ENCODE measurements around the gene SLC26A2.
A peak's percentile ranks its signal among the peaks of the same experiment; 100 is the strongest.

The SLC26A2 gene

GRCh38 chr5:149930043-149930748 lies 30.4 kb upstream of the SLC26A2 start:
- WGBS (ENCODE audit: extremely low coverage, insufficient coverage, low lambda C conversion rate), result no CpG with 5 or more reads among the region's 6 CpGs
- no peak overlapping the region for H2BK120ac ChIP-seq (ENCODE audit: low read depth, low read length)
- no peak overlapping the region for H3K27ac ChIP-seq (ENCODE audit: low read depth, low read length)
- H3K36me3 ChIP-seq (ENCODE audit: control insufficient read depth, insufficient read depth, low read length), result no peaks in the 10 kb centered on the region
- H2BK5ac ChIP-seq (ENCODE audit: low read length), result no peak overlapping the region
- H3K56ac ChIP-seq (ENCODE audit: low read length), result no peak overlapping the region
- H3K79me1 ChIP-seq (ENCODE audit: low read length), result no peaks in the 10 kb centered on the region
- no peak overlapping the region for H2BK15ac ChIP-seq (replicated peaks; ENCODE audit: low read depth)
- H3K79me2 ChIP-seq (ENCODE audit: control insufficient read depth, insufficient read depth, low read length), result no peaks in the 10 kb centered on the region
- no peak overlapping the region for H3K18ac ChIP-seq (ENCODE audit: low read length)
- no peak overlapping the region for H3K23ac ChIP-seq (ENCODE audit: low read length)
- no peak overlapping the region for H3K4me3 ChIP-seq (ENCODE audit: low read length)
- DNase-seq, result no peak
- H3K27me3 ChIP-seq (ENCODE audit: insufficient read depth, low read length, poor library complexity), result no peaks in the 10 kb centered on the region
- no peak overlapping the region for H3K4me2 ChIP-seq (ENCODE audit: low read length)
- no peak overlapping the region for H3K4ac ChIP-seq (ENCODE audit: low read depth, low read length)
- no peaks in the 10 kb centered on the region for H3K4me1 ChIP-seq (ENCODE audit: control insufficient read depth, low read depth, low read length)
- no peak overlapping the region for H4K5ac ChIP-seq (ENCODE audit: low read length)
- H2AK5ac ChIP-seq (ENCODE audit: low read length), result no peak overlapping the region
- H4K8ac ChIP-seq (ENCODE audit: low read depth, low read length), result no peak overlapping the region
- no peak overlapping the region for H3K9ac ChIP-seq (ENCODE audit: low read length)

GRCh38 chr5:149930749-149931574 lies 29.6 kb upstream of the SLC26A2 start:
- H3K56ac ChIP-seq (ENCODE audit: low read length), result no peak overlapping the region
- no peak overlapping the region for H3K27ac ChIP-seq (ENCODE audit: low read depth, low read length)
- no peak overlapping the region for H2BK120ac ChIP-seq (ENCODE audit: low read depth, low read length)
- no peak overlapping the region for H3K4me3 ChIP-seq (ENCODE audit: low read length)
- H2AK5ac ChIP-seq (ENCODE audit: low read length), result no peak overlapping the region
- H3K23ac ChIP-seq (ENCODE audit: low read length), result no peak overlapping the region
- no peaks in the 10 kb centered on the region for H3K79me2 ChIP-seq (ENCODE audit: control insufficient read depth, insufficient read depth, low read length)
- no peak overlapping the region for H4K5ac ChIP-seq (ENCODE audit: low read length)
- H3K79me1 ChIP-seq (ENCODE audit: low read length), result no peaks in the 10 kb centered on the region
- H4K8ac ChIP-seq (ENCODE audit: low read depth, low read length), result no peak overlapping the region
- no peak overlapping the region for H3K4ac ChIP-seq (ENCODE audit: low read depth, low read length)
- no peak overlapping the region for H3K9ac ChIP-seq (ENCODE audit: low read length)
- DNase-seq, result no peak
- no peak overlapping the region for H3K18ac ChIP-seq (ENCODE audit: low read length)
- H2BK15ac ChIP-seq (replicated peaks; ENCODE audit: low read depth), result no peak overlapping the region
- H2BK5ac ChIP-seq (ENCODE audit: low read length), result no peak overlapping the region
- no peaks in the 10 kb centered on the region for H3K4me1 ChIP-seq (ENCODE audit: control insufficient read depth, low read depth, low read length)
- H3K27me3 ChIP-seq (ENCODE audit: insufficient read depth, low read length, poor library complexity), result no peaks in the 10 kb centered on the region
- WGBS (ENCODE audit: extremely low coverage, insufficient coverage, low lambda C conversion rate), result no CpG with 5 or more reads among the region's 7 CpGs
- H3K36me3 ChIP-seq (ENCODE audit: control insufficient read depth, insufficient read depth, low read length), result no peaks in the 10 kb centered on the region
- H3K4me2 ChIP-seq (ENCODE audit: low read length), result no peak overlapping the region

GRCh38 chr5:149931992-149932436 lies 28.5 kb upstream of the SLC26A2 start:
- no peaks in the 10 kb centered on the region for H3K36me3 ChIP-seq (ENCODE audit: control insufficient read depth, insufficient read depth, low read length)
- H3K18ac ChIP-seq (ENCODE audit: low read length), result no peak overlapping the region
- H3K79me1 ChIP-seq (ENCODE audit: low read length), result no peaks in the 10 kb centered on the region
- no peak overlapping the region for H3K9ac ChIP-seq (ENCODE audit: low read length)
- no peak overlapping the region for H4K5ac ChIP-seq (ENCODE audit: low read length)
- H3K27ac ChIP-seq (ENCODE audit: low read depth, low read length), result no peak overlapping the region
- no peak overlapping the region for H3K4ac ChIP-seq (ENCODE audit: low read depth, low read length)
- H2BK5ac ChIP-seq (ENCODE audit: low read length), result no peak overlapping the region
- H2BK120ac ChIP-seq (ENCODE audit: low read depth, low read length), result no peak overlapping the region
- no peak overlapping the region for H3K4me2 ChIP-seq (ENCODE audit: low read length)
- no peaks in the 10 kb centered on the region for H3K79me2 ChIP-seq (ENCODE audit: control insufficient read depth, insufficient read depth, low read length)
- no peaks in the 10 kb centered on the region for H3K27me3 ChIP-seq (ENCODE audit: insufficient read depth, low read length, poor library complexity)
- no peak overlapping the region for H2BK15ac ChIP-seq (replicated peaks; ENCODE audit: low read depth)
- DNase-seq, result no peak
- no peak overlapping the region for H2AK5ac ChIP-seq (ENCODE audit: low read length)
- H3K4me1 ChIP-seq (ENCODE audit: control insufficient read depth, low read depth, low read length), result no peaks in the 10 kb centered on the region
- H3K23ac ChIP-seq (ENCODE audit: low read length), result no peak overlapping the region
- no peak overlapping the region for H3K56ac ChIP-seq (ENCODE audit: low read length)
- WGBS (ENCODE audit: extremely low coverage, insufficient coverage, low lambda C conversion rate), result no CpG with 5 or more reads among the region's 14 CpGs
- no peak overlapping the region for H3K4me3 ChIP-seq (ENCODE audit: low read length)
- no peak overlapping the region for H4K8ac ChIP-seq (ENCODE audit: low read depth, low read length)

GRCh38 chr5:149932445-149933350 lies 27.9 kb upstream of the SLC26A2 start:
- no peak overlapping the region for H2AK5ac ChIP-seq (ENCODE audit: low read length)
- no peak overlapping the region for H3K4ac ChIP-seq (ENCODE audit: low read depth, low read length)
- no peaks in the 10 kb centered on the region for H3K27me3 ChIP-seq (ENCODE audit: insufficient read depth, low read length, poor library complexity)
- no peaks in the 10 kb centered on the region for H3K4me1 ChIP-seq (ENCODE audit: control insufficient read depth, low read depth, low read length)
- H3K4me2 ChIP-seq (ENCODE audit: low read length), result no peak overlapping the region
- WGBS (ENCODE audit: extremely low coverage, insufficient coverage, low lambda C conversion rate), result no CpG with 5 or more reads among the region's 25 CpGs
- H2BK5ac ChIP-seq (ENCODE audit: low read length), result no peak overlapping the region
- H3K4me3 ChIP-seq (ENCODE audit: low read length), result no peak overlapping the region
- H3K18ac ChIP-seq (ENCODE audit: low read length), result no peak overlapping the region
- peak; percentile 38 for DNase-seq
- no peaks in the 10 kb centered on the region for H3K36me3 ChIP-seq (ENCODE audit: control insufficient read depth, insufficient read depth, low read length)
- no peak overlapping the region for H4K5ac ChIP-seq (ENCODE audit: low read length)
- no peak overlapping the region for H2BK120ac ChIP-seq (ENCODE audit: low read depth, low read length)
- H3K56ac ChIP-seq (ENCODE audit: low read length), result no peak overlapping the region
- no peaks in the 10 kb centered on the region for H3K79me1 ChIP-seq (ENCODE audit: low read length)
- no peak overlapping the region for H3K27ac ChIP-seq (ENCODE audit: low read depth, low read length)
- no peaks in the 10 kb centered on the region for H3K79me2 ChIP-seq (ENCODE audit: control insufficient read depth, insufficient read depth, low read length)
- no peak overlapping the region for H3K9ac ChIP-seq (ENCODE audit: low read length)
- H4K8ac ChIP-seq (ENCODE audit: low read depth, low read length), result no peak overlapping the region
- H3K23ac ChIP-seq (ENCODE audit: low read length), result no peak overlapping the region
- no peak overlapping the region for H2BK15ac ChIP-seq (replicated peaks; ENCODE audit: low read depth)

DNA sequence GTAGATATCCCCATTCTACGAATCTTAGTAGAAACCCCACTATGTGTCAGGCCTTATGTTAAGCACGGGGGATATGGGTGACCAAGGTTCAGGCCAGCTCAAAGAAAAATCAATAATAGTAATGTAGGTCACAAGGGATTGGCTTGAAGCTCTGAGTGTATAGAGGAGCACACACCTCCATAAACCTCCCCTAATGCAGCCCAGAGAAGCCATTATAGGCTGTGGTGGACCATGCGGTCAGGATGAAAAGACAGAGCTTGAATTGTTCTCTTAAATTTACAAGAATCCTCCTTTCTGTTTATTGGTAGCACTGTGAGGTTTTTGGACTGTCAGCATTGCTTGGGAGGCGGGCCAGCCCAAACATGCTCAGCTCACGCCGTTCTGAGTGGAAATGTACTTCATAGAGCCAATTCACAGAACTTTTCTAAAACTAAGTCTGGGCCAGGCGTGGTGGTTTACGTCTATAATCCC lies 25.1 kb upstream of the SLC26A2 start:
- no peak overlapping the region for H3K4me3 ChIP-seq (ENCODE audit: low read length)
- no peak for DNase-seq
- no peak overlapping the region for H3K56ac ChIP-seq (ENCODE audit: low read length)
- H3K18ac ChIP-seq (ENCODE audit: low read length), result no peak overlapping the region
- no peaks in the 10 kb centered on the region for H3K27me3 ChIP-seq (ENCODE audit: insufficient read depth, low read length, poor library complexity)
- no peaks in the 10 kb centered on the region for H3K36me3 ChIP-seq (ENCODE audit: control insufficient read depth, insufficient read depth, low read length)
- H3K4ac ChIP-seq (ENCODE audit: low read depth, low read length), result no peak overlapping the region
- peaks cover 1% of the 10 kb centered on the region for H3K4me1 ChIP-seq (ENCODE audit: control insufficient read depth, low read depth, low read length)
- H2AK5ac ChIP-seq (ENCODE audit: low read length), result no peak overlapping the region
- no peak overlapping the region for H2BK120ac ChIP-seq (ENCODE audit: low read depth, low read length)
- H4K8ac ChIP-seq (ENCODE audit: low read depth, low read length), result no peak overlapping the region
- H3K9ac ChIP-seq (ENCODE audit: low read length), result no peak overlapping the region
- H3K27ac ChIP-seq (ENCODE audit: low read depth, low read length), result no peak overlapping the region
- H3K4me2 ChIP-seq (ENCODE audit: low read length), result no peak overlapping the region
- H4K5ac ChIP-seq (ENCODE audit: low read length), result no peak overlapping the region
- WGBS (ENCODE audit: extremely low coverage, insufficient coverage, low lambda C conversion rate), result no CpG with 5 or more reads among the region's 8 CpGs
- H2BK5ac ChIP-seq (ENCODE audit: low read length), result no peak overlapping the region
- no peaks in the 10 kb centered on the region for H3K79me1 ChIP-seq (ENCODE audit: low read length)
- H3K79me2 ChIP-seq (ENCODE audit: control insufficient read depth, insufficient read depth, low read length), result no peaks in the 10 kb centered on the region
- H2BK15ac ChIP-seq (replicated peaks; ENCODE audit: low read depth), result no peak overlapping the region
- H3K23ac ChIP-seq (ENCODE audit: low read length), result no peak overlapping the region

Measured in mesendoderm (in vitro differentiated cells).